Muscle of leg (tissue), 11 donors: Measurements from ENCODE around the gene TRIM37. TPM values are rescaled to one million over a fixed set of nuclear protein-coding genes. Genes with fewer than 3 reads are reported as not detected.

ENCODE experiments used
- DNase-seq: peaks from one replicate; pipeline ENCODE4 v3.0.0; 2013
- H3K27ac ChIP-seq: one replicate; pipeline ENCODE4 v1.5.1; 2013; ENCODE audit warnings: mild to moderate bottlenecking, low read length, control low read depth
- H3K27me3 ChIP-seq: one replicate; pipeline ENCODE4 v1.6.1; 2013; ENCODE audit warnings: low read length; ENCODE audit not compliant: control insufficient read depth, insufficient read depth
- H3K36me3 ChIP-seq: one replicate; pipeline ENCODE4 v1.6.1; 2013; ENCODE audit warnings: low read length; ENCODE audit not compliant: control insufficient read depth, insufficient read depth
- H3K4me1 ChIP-seq: one replicate; pipeline ENCODE4 v1.6.1; 2013; ENCODE audit warnings: low read length; ENCODE audit not compliant: control insufficient read depth, insufficient read depth
- H3K4me3 ChIP-seq: one replicate; pipeline ENCODE4 v1.5.1; 2013; ENCODE audit warnings: low read length, control low read depth
- H3K9me3 ChIP-seq: replicated peaks from 2 replicates; pipeline ENCODE4 v1.6.1; 2013; ENCODE audit warnings: low read depth, low read length; ENCODE audit not compliant: control insufficient read depth
- WGBS: methylation state at CpG from one replicate; pipeline ENCODE4 v1.1.5; 2013; ENCODE audit warnings: missing lambda C conversion rate; ENCODE audit not compliant: insufficient coverage; 5-methylcytosine and 5-hydroxymethylcytosine counted together
- polyA plus RNA-seq, 8 donors: library from polyadenylated mRNA; unstranded; fragments of 120-200 nt; gene quantifications; one replicate each; pipeline versions ENCODE4 v1.2.1 to v1.2.3, GENCODE V29; 2013; ENCODE audit warnings: inconsistent platforms in 1 of 8, low replicate concordance in 1 of 8; ENCODE audit not compliant: insufficient read length in 8 of 8, insufficient read depth in 1 of 8
- total RNA-seq: library from RNA; stranded (reverse); fragments of 120-200 nt; gene quantifications from one replicate; pipeline ENCODE4 v1.2.4, GENCODE V29; 2013

The TRIM37 gene
- total and polyA plus RNA-seq, 9 donors: 11.1 to 16.0 (median 14.9) TPM

GRCh38 chr17:59047616-59048015 is 59.1 kb downstream of the TRIM37 start:
- Histone ChIP-seq H3K27ac (no peak overlapping the region), H3K27me3 (no peaks in the 10 kb centered on the region), H3K9me3 (no peaks in the 10 kb centered on the region), H3K36me3 (peaks cover 26% of the 10 kb centered on the region), H3K4me3 (no peak overlapping the region), H3K4me1 (no peaks in the 10 kb centered on the region)
- DNase-seq: peak; percentile 19
- WGBS: 46% methylated on average over 3 of the region's 3 CpGs

- WGBS: no CpG with 5 or more reads among the region's 4 CpGs
- H3K27ac ChIP-seq: no peak overlapping the region
- H3K27me3 ChIP-seq: no peaks in the 10 kb centered on the region
- peaks cover 31% of the 10 kb centered on the region for H3K36me3 ChIP-seq
- no peak for DNase-seq
- no peak overlapping the region for H3K4me3 ChIP-seq
- H3K4me1 ChIP-seq: no peaks in the 10 kb centered on the region
- no peaks in the 10 kb centered on the region for H3K9me3 ChIP-seq
These were observed 60.5 kb downstream of the TRIM37 start for GRCh38 chr17:59046192-59046591.

- H3K4me1 ChIP-seq: no peaks in the 10 kb centered on the region
- H3K27me3 ChIP-seq: no peaks in the 10 kb centered on the region
- H3K9me3 ChIP-seq: no peaks in the 10 kb centered on the region
- peaks cover 28% of the 10 kb centered on the region for H3K36me3 ChIP-seq
- WGBS: 88% methylated on average over 5 of the region's 5 CpGs
- H3K27ac ChIP-seq: no peak overlapping the region
- DNase-seq: no peak
- H3K4me3 ChIP-seq: no peak overlapping the region
These were observed 67.9 kb downstream of the TRIM37 start for GRCh38 chr17:59038734-59039133.

GRCh38 chr17:59037960-59038359 is 68.7 kb downstream of the TRIM37 start:
- Histone ChIP-seq H3K9me3 (no peaks in the 10 kb centered on the region), H3K36me3 (peaks cover 23% of the 10 kb centered on the region), H3K4me1 (no peaks in the 10 kb centered on the region), H3K4me3 (no peak overlapping the region), H3K27ac (no peak overlapping the region), H3K27me3 (no peaks in the 10 kb centered on the region)
- DNase-seq: no peak

- H3K27me3 ChIP-seq: no peaks in the 10 kb centered on the region
- no peak overlapping the region for H3K27ac ChIP-seq
- H3K4me3 ChIP-seq: no peak overlapping the region
- H3K36me3 ChIP-seq: peaks cover 7% of the 10 kb centered on the region
- no peaks in the 10 kb centered on the region for H3K4me1 ChIP-seq
- H3K9me3 ChIP-seq: no peaks in the 10 kb centered on the region
- DNase-seq: no peak
- WGBS: no CpG with 5 or more reads among the region's 1 CpG
These were observed 75.9 kb downstream of the TRIM37 start for GRCh38 chr17:59030811-59031210.

- DNase-seq: peak; percentile 77
- 60% methylated on average over 1 of the region's 6 CpGs for WGBS
- Histone ChIP-seq H3K27me3 (no peaks in the 10 kb centered on the region), H3K36me3 (peaks cover 7% of the 10 kb centered on the region), H3K9me3 (no peaks in the 10 kb centered on the region), H3K4me3 (no peak overlapping the region), H3K4me1 (no peaks in the 10 kb centered on the region), H3K27ac (no peak overlapping the region)
These were observed 78.4 kb downstream of the TRIM37 start for GRCh38 chr17:59028328-59028727.

- H3K36me3 ChIP-seq: peaks cover 7% of the 10 kb centered on the region
- WGBS: 81% methylated on average over 3 of the region's 4 CpGs
- no peaks in the 10 kb centered on the region for H3K4me1 ChIP-seq
- no peaks in the 10 kb centered on the region for H3K27me3 ChIP-seq
- no peaks in the 10 kb centered on the region for H3K9me3 ChIP-seq
- DNase-seq: no peak
- H3K27ac ChIP-seq: peak overlapping the region; percentile 20
- H3K4me3 ChIP-seq: no peak overlapping the region
These were observed 78.9 kb downstream of the TRIM37 start for GRCh38 chr17:59027750-59028149.

GRCh38 chr17:59026176-59026939 is 80.3 kb downstream of the TRIM37 start:
- Histone ChIP-seq H3K4me1 (no peaks in the 10 kb centered on the region), H3K4me3 (no peak overlapping the region), H3K36me3 (peaks cover 7% of the 10 kb centered on the region), H3K27me3 (no peaks in the 10 kb centered on the region), H3K9me3 (no peaks in the 10 kb centered on the region), H3K27ac (no peak overlapping the region)
- no CpG with 5 or more reads among the region's 1 CpG for WGBS
- DNase-seq: peak; percentile 4

GRCh38 chr17:59024916-59025315 is 81.8 kb downstream of the TRIM37 start:
- Histone ChIP-seq H3K27ac (no peak overlapping the region), H3K36me3 (peaks cover 7% of the 10 kb centered on the region), H3K4me1 (no peaks in the 10 kb centered on the region), H3K27me3 (no peaks in the 10 kb centered on the region), H3K9me3 (no peaks in the 10 kb centered on the region), H3K4me3 (no peak overlapping the region)
- no peak for DNase-seq
- no CpG with 5 or more reads among the region's 2 CpGs for WGBS

GRCh38 chr17:59018019-59018418 is 88.7 kb downstream of the TRIM37 start:
- DNase-seq: no peak
- no peak overlapping the region for H3K27ac ChIP-seq
- H3K4me3 ChIP-seq: no peak overlapping the region
- no peaks in the 10 kb centered on the region for H3K4me1 ChIP-seq
- H3K9me3 ChIP-seq: no peaks in the 10 kb centered on the region
- H3K27me3 ChIP-seq: no peaks in the 10 kb centered on the region
- no CpG with 5 or more reads among the region's 1 CpG for WGBS
- no peaks in the 10 kb centered on the region for H3K36me3 ChIP-seq

- Histone ChIP-seq H3K27me3 (no peaks in the 10 kb centered on the region), H3K36me3 (peaks cover 6% of the 10 kb centered on the region), H3K27ac (no peak overlapping the region), H3K9me3 (no peaks in the 10 kb centered on the region), H3K4me1 (peaks cover 2% of the 10 kb centered on the region), H3K4me3 (no peak overlapping the region)
- 89% methylated on average over 1 of the region's 2 CpGs for WGBS
- no peak for DNase-seq
These were observed 94.7 kb downstream of the TRIM37 start for GRCh38 chr17:59011975-59012374.
